T follicular helper cell (primary cell): ENCODE results near the gene PTPRM.
"Not testable (repeated sequence)": the region's sequence is repeated elsewhere in the genome, so short reads cannot be mapped to it uniquely, and the experiment has no call there.

ENCODE experiments used
- DNase-seq: peaks from one replicate; pipeline ENCODE4 v3.0.0-alpha.2; 2020; ENCODE audit warnings: low read depth

PTPRM gene

DNA sequence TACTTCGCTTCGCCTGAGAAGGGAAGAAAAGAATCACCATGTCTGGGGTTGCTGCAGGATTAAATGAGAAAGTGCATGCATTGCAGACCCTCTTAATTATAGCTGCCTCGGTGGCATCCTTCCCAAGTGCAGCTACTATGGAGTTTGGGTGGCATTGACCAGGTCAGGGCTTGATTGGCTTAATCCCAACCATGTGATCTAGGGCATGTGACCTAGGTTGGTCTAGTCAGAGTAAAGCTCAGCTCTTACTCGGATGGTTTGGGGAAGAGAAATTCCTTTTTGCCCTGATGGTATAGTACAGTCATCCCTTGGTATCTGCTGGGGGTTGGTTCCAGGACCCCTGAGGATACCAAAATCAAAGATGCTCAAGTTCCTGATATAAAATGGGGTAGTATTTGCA lies 863.9 kb downstream of the PTPRM start:
- no peak for DNase-seq

DNA sequence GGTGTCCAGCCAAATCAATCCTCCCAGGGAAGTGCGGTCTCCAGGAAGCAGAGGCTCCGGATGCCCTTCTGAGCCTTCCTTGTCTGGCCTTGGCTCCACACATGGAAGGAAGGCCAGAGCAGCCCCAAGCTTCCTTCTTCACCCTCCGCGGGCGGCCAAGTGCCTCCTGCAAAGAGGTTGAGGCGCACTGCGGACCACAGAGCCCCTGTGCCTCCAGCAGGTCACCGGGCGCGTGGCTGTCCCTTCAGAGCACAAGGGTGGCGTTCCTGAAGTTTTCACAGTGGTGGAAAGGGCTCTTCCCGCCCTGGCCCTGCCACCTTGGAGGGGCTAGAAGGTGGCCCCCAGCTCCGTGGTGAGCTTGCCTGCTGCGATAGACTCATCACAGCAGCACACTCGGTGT lies 866.2 kb downstream of the PTPRM start:
- no peak for DNase-seq

DNA sequence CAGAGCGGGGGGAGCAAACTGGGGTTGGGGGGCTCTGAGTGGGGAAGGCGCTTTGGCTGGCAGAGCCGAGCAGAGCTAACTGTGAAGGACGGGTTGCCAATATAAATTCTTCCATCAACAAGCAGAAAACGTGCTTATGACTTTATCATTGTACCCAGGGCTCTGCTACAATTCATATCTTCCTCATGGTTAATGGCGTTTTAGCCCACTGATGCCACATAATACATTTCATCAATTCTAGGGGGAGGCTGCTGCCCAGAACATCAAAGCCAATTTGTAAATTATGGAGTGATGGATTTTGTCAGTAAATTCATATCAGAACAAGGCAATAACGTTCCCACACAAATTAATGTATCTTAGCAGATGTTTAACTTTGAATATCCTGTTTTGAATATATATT lies 866.7 kb downstream of the PTPRM start:
- DNase-seq, result no peak

DNA sequence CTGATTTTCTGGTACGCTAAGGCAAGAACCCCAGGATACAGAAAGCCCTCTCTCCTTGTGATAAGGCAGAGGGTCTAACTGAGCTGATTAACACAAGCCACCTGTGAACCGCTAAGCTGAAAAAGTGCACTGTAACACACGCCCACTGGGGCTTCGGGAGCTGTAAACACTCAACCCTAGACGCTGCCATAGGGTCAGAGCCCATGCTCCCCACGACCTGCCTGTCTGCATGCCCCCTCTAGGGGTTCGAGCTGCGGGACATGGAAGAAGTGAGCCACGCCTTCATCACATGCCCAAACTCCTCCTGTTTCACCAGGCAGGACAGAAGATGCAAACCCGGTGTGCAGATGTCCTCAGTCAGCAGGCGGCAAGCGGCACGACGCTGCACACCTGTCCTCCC lies 868.3 kb downstream of the PTPRM start:
- DNase-seq, result no peak

DNA sequence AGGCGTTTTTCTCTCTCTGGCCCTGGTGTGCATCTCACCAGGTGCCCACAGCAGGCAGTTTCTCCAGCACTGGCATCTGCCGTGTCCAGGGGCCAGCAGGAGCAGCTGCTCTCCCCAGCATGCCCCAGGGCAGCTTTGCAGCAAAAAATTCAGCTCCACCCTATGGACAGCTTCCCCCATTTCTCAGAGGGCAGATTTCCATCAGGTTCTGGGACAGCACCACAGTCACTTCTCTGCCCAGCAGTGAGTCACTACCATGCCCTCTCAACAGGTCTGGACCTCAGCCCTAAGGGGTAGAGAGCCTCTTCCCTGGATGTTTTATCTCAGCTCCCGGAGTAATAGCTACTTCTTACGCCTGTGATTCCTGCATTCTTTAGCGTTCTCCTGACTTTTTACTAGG lies 871.9 kb downstream of the PTPRM start:
- DNase-seq, result no peak

DNA sequence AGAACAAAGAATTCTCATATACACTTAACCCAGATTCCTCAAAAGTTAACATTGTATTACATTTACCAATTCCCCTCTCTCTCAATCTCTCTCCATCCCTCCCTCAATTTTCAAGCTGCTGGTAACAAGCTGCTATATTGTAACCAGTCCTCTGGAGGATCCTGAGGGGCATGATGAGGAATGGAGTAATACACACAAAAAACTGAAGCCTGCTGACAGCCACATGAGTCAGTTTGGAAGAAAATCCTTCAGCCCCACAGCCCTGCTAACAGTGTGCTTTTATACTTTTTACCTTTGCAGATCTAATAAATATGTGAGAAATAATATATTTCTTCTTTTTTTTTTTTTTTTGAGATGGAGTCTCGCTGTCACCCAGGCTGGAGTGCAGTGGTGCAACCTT lies 876.4 kb downstream of the PTPRM start:
- no peak for DNase-seq

DNA sequence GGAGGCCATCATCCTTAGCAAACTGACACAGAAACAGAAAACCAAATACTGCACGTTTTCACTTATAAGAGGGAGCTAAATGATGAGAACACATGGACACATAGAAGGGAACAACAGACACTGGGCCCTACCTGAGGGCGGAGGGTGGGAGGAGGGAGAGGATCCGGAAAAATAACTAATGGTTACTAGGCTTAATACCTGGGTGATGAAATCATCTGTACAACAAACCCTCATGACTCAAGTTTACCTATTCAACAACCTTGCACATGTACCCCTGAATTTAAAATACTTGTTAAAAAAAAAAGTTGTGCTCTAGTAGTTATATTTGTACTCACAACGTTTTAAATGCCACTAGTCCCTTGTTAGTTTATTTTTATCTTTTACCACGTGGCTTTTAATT lies 879.8 kb downstream of the PTPRM start:
- not testable (repeated sequence) for DNase-seq

DNA sequence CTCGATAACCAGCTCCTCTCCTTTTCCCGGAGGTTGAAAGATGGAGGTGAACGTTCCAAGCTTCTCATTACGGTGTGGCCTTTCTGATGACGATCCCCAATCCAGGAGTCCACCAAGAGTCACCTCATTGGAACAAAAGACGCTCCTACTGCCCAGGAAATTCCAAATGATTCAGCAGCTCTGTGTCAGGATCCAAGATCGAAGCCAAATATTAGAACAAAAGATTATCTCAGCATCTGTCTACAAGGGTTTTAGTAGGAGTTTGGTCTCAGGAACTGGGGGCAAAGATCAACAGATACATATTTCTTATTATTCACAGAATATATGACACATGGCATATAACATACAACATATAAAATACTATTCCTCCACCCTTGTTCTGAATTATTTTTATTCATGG lies 881.0 kb downstream of the PTPRM start:
- DNase-seq, result no peak

DNA sequence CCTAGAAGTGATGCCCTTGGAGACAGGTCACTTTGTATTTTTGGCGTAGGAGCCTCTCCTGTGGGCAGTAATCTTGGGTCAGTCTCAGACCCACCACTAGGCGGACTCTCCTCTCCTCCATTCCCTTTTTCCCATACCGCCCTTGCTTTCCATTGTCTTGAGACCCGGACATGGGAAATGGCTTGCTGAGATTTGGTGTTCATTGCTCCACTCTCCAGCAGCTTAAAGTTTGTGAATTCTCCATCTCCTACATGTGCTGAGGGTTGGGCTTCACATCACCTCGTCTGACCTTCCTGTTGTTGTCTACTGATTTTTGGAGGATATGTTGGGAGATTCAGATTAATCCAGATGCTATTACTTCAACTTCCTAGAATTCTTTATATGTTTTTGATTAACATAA lies 882.9 kb downstream of the PTPRM start:
- no peak for DNase-seq

DNA sequence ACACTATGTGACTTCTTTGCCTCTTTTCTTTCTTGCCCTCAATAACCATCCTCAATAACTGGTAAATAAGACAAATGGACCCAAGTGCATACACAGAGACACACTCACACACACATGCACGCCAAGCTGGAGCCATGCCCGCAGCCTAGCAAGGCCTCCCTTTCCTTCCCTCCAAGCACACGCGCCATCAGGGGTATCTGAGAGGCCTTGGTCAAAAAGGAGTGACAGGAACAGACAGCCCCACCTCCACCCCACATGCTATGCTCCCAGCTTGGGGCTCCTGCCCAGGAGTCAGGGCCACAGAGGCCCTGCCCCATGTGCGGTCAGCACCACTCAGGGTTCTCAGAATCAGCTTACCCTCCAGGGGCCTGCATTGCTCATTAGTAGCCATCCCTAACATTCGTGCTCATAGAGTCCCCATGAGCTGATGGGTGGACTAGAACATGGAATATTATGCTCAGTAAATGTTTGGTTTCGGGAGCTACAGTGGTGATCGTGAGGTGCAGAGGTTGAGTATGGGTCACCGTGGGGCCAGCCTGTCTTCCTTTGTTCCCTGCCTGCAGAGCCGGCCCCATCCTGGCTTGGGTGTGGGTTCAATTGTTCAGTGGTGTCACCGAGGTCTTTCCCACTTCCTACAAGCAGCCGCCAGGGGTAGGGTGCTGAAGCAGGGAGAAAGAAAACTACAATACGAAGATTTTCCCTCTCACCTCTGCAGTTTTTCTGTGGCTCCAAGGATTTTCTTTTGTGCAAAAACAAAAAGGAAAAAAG lies 884.0 kb downstream of the PTPRM start:
- no peak for DNase-seq

DNA sequence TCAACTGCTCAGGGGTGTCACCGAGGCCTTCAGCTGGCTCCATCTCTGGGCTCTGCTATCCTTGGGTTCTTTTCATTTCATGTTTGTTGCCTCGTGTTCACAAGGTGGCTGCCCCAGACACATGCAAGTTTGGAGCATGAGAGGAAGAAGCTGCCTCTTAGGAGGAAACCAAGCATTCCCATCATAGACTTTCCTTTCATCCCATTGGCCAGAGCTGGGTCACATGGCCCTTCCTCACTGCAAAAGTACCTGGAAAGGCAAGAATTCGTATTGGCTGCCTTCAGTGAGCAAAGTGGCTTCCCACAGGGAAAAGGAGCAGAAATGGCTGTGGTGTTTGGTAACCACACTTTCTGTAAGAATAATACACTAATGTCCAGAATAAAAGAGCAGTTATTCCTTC lies 886.4 kb downstream of the PTPRM start:
- DNase-seq, result no peak

DNA sequence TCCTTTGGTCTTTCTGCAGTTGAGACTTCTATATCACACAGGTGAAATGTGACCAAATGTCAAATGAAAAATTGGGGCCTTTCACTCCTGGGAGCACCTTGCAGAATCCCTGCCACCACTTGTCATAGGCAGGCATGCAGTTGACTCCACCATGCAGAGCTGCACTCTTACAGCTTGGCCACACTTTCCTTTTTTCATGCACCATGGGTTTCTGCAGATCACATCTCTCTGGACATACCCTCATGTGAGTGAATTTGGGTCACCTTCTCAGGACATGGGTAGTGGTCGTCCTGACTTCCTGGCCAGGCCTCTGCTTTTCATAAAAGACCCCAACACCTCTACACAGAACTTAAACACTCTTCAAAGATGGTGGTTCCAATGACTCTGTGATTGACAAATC lies 887.0 kb downstream of the PTPRM start:
- DNase-seq, result no peak

DNA sequence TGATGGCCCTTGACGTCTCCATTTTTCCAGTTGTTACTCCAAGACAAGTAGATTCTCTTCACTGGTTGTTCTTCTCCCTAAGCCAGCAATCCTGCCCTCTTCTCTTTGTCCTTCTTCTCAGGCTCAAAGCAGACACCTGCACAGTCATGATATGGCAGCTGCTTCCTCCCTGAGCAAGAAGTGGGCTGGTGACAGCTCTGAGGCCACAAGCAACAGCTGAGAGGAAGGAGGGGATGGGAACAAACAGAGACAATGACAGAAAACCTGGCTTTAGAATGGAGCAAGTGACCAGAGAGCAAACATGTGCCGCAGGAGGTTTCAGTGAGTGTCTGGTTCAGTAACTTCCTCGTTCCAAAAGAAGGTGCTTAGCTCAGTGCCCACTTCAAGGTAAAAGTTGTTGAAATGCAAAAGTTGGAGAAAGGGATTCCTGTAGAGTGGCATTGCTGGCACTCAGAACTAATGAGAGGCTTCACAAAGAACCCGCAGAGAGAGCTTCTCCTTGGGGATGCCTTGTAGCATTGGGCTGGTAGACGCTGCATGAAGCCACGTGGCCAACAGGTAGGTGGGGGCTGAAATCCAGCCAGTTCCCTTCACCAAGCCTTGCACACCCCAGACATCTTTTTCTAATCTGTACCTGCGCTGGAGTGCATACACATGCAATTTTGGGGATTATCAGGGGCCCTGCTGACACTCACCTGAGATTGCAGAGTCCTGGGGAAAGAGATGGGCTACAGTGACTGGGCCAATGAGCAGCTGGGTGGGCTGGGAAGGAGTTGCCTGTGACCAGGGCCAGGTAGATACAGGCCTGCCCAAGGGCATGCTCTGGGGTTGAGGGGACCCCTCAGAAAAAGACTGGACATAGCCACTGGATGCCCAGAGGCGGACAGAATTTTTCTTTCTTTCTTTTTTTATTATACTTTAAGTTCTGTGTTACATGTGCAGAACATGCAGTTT lies 888.8 kb downstream of the PTPRM start:
- DNase-seq, result no peak
